Uterus (tissue), 2 donors: ENCODE measurements around the gene TMPRSS9.

Source experiments
- POLR2A ChIP-seq, 2 donors: fragments of 450-650 bp; IDR thresholded peaks; one replicate each; pipeline ENCODE4 v1.6.1; 2016; ENCODE audit warnings: antibody characterized with exemption in 2 of 2, mild to moderate bottlenecking in 1 of 2, moderate library complexity in 1 of 2
- TF ChIP-seq, protein P1 (sequence below), 4 experiments: fragments of 200-600 bp in 2 of 4; fragments of 450-650 bp in 2 of 4; sonication (generic) in 2 of 4; IDR thresholded peaks; one replicate each; pipeline ENCODE4 v1.5.1; 2016 to 2019; ENCODE audit warnings: antibody characterized with exemption in 4 of 4, mild to moderate bottlenecking in 2 of 4, moderate library complexity in 1 of 4

DNA sequence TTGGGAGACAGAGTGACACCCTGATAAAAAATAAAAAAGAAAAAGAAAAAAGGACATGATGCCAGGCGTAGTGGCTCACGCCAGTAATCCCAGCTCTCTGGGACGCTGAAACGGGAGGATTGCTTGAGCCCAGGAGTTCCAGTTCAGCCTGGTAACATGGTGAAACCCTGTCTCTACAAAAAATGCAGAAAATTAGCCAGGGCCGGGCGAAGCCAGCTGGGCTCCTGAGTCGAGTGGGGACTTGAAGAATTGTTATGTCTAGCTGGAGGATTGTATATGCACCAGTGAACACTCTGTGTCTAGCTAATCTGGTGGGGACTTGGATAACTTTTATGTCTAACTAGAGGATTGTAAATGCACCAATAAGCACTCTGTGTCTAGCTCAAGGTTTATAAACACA, 32.3 kb downstream of the TMPRSS9 start:
- TF ChIP-seq, protein P1, sequence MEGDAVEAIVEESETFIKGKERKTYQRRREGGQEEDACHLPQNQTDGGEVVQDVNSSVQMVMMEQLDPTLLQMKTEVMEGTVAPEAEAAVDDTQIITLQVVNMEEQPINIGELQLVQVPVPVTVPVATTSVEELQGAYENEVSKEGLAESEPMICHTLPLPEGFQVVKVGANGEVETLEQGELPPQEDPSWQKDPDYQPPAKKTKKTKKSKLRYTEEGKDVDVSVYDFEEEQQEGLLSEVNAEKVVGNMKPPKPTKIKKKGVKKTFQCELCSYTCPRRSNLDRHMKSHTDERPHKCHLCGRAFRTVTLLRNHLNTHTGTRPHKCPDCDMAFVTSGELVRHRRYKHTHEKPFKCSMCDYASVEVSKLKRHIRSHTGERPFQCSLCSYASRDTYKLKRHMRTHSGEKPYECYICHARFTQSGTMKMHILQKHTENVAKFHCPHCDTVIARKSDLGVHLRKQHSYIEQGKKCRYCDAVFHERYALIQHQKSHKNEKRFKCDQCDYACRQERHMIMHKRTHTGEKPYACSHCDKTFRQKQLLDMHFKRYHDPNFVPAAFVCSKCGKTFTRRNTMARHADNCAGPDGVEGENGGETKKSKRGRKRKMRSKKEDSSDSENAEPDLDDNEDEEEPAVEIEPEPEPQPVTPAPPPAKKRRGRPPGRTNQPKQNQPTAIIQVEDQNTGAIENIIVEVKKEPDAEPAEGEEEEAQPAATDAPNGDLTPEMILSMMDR (IDR thresholded peaks at IDR 0.05) = no peak
- no peak for TF ChIP-seq POLR2A (IDR thresholded peaks at IDR 0.05)
